Measurements from ENCODE around the gene CCDC92B.
"Not testable (repeated sequence)": the region's sequence is repeated elsewhere in the genome, so short reads cannot be mapped to it uniquely, and the experiment has no call there.

CCDC92B gene

GRCh38 chr17:2688351-2689342 lies 60.8 kb downstream of the CCDC92B start:
- WGBS (ENCODE audit: insufficient coverage, insufficient read length) = no CpG with 5 or more reads among the region's 27 CpGs
- peaks cover 17% of the 10 kb centered on the region for H3K36me3 ChIP-seq (ENCODE audit: control insufficient read depth, insufficient read depth, low read length)
- H3K4me1 ChIP-seq (ENCODE audit: control insufficient read depth, insufficient read depth, low read length) = peaks cover 5% of the 10 kb centered on the region
- H3K4me3 ChIP-seq (ENCODE audit: low read length) = no peak overlapping the region
- no peak for DNase-seq (ENCODE audit: low read depth, low spot score)
- no peak overlapping the region for H3K27ac ChIP-seq (ENCODE audit: low read length)
- no peaks in the 10 kb centered on the region for H3K9me3 ChIP-seq (ENCODE audit: control insufficient read depth, insufficient read depth, low read length)
- H3K27me3 ChIP-seq (ENCODE audit: control insufficient read depth, insufficient read depth, low read length) = no peaks in the 10 kb centered on the region

GRCh38 chr17:2687074-2687418 lies 62.4 kb downstream of the CCDC92B start:
- Histone ChIP-seq H3K9me3 (ENCODE audit: control insufficient read depth, insufficient read depth, low read length) (no peaks in the 10 kb centered on the region), H3K36me3 (ENCODE audit: control insufficient read depth, insufficient read depth, low read length) (peaks cover 12% of the 10 kb centered on the region), H3K27me3 (ENCODE audit: control insufficient read depth, insufficient read depth, low read length) (no peaks in the 10 kb centered on the region), H3K4me1 (ENCODE audit: control insufficient read depth, insufficient read depth, low read length) (peaks cover 2% of the 10 kb centered on the region), H3K4me3 (ENCODE audit: low read length) (no peak overlapping the region), H3K27ac (ENCODE audit: low read length) (no peak overlapping the region)
- whole genome bisulfite sequencing (ENCODE audit: insufficient coverage, insufficient read length) = no CpG with 5 or more reads among the region's 6 CpGs
- no peak for DNase-seq (ENCODE audit: low read depth, low spot score)

- no peaks in the 10 kb centered on the region; the same call in 1 of the 2 replicates for H3K4me1 ChIP-seq (ENCODE audit: control insufficient read depth, insufficient read depth, low read length)
- no peak for DNase-seq (ENCODE audit: low read depth, low spot score)
- no peaks in the 10 kb centered on the region for H3K9me3 ChIP-seq (ENCODE audit: control insufficient read depth, insufficient read depth, low read length)
- H3K36me3 ChIP-seq (ENCODE audit: control insufficient read depth, insufficient read depth, low read length) = peaks cover 9% of the 10 kb centered on the region
- H3K4me3 ChIP-seq (ENCODE audit: low read length) = no peak overlapping the region
- no CpG with 5 or more reads among the region's 15 CpGs for WGBS (ENCODE audit: insufficient coverage, insufficient read length)
- H3K27me3 ChIP-seq (ENCODE audit: control insufficient read depth, insufficient read depth, low read length) = no peaks in the 10 kb centered on the region
- no peak overlapping the region for H3K27ac ChIP-seq (ENCODE audit: low read length)
Observed at GRCh38 chr17:2685696-2686095, 63.8 kb downstream of the CCDC92B start.

GRCh38 chr17:2684549-2684948 lies 64.9 kb downstream of the CCDC92B start:
- H3K9me3 ChIP-seq (ENCODE audit: control insufficient read depth, insufficient read depth, low read length) = no peaks in the 10 kb centered on the region
- no peak overlapping the region for H3K4me3 ChIP-seq (ENCODE audit: low read length)
- DNase-seq (ENCODE audit: low read depth, low spot score) = no peak
- peaks cover 8% of the 10 kb centered on the region; the same call in 1 of the 2 replicates for H3K36me3 ChIP-seq (ENCODE audit: control insufficient read depth, insufficient read depth, low read length)
- H3K27ac ChIP-seq (ENCODE audit: low read length) = no peak overlapping the region
- H3K27me3 ChIP-seq (ENCODE audit: control insufficient read depth, insufficient read depth, low read length) = no peaks in the 10 kb centered on the region
- no CpG with 5 or more reads among the region's 18 CpGs for WGBS (ENCODE audit: insufficient coverage, insufficient read length)
- no peaks in the 10 kb centered on the region; the same call in 1 of the 2 replicates for H3K4me1 ChIP-seq (ENCODE audit: control insufficient read depth, insufficient read depth, low read length)

- Histone ChIP-seq H3K4me3 (ENCODE audit: low read length) (no peak overlapping the region), H3K9me3 (ENCODE audit: control insufficient read depth, insufficient read depth, low read length) (no peaks in the 10 kb centered on the region), H3K27me3 (ENCODE audit: control insufficient read depth, insufficient read depth, low read length) (no peaks in the 10 kb centered on the region), H3K4me1 (ENCODE audit: control insufficient read depth, insufficient read depth, low read length) (no peaks in the 10 kb centered on the region), H3K27ac (ENCODE audit: low read length) (no peak overlapping the region), H3K36me3 (ENCODE audit: control insufficient read depth, insufficient read depth, low read length) (peaks cover 8% of the 10 kb centered on the region; the same call in 1 of the 2 replicates)
- WGBS (ENCODE audit: insufficient coverage, insufficient read length) = no CpG with 5 or more reads among the region's 8 CpGs
- no peak for DNase-seq (ENCODE audit: low read depth, low spot score)
Observed at GRCh38 chr17:2683912-2684311, 65.5 kb downstream of the CCDC92B start.

- no peak for DNase-seq (ENCODE audit: low read depth, low spot score)
- no peaks in the 10 kb centered on the region for H3K9me3 ChIP-seq (ENCODE audit: control insufficient read depth, insufficient read depth, low read length)
- no peak overlapping the region for H3K4me3 ChIP-seq (ENCODE audit: low read length)
- no peak overlapping the region for H3K27ac ChIP-seq (ENCODE audit: low read length)
- H3K27me3 ChIP-seq (ENCODE audit: control insufficient read depth, insufficient read depth, low read length) = no peaks in the 10 kb centered on the region
- no peaks in the 10 kb centered on the region for H3K4me1 ChIP-seq (ENCODE audit: control insufficient read depth, insufficient read depth, low read length)
- no CpG with 5 or more reads among the region's 3 CpGs for WGBS (ENCODE audit: insufficient coverage, insufficient read length)
- peaks cover 8% of the 10 kb centered on the region; the same call in 1 of the 2 replicates for H3K36me3 ChIP-seq (ENCODE audit: control insufficient read depth, insufficient read depth, low read length)
Observed at GRCh38 chr17:2682176-2682938, 67.1 kb downstream of the CCDC92B start.

GRCh38 chr17:2681650-2682049 lies 67.8 kb downstream of the CCDC92B start:
- Histone ChIP-seq H3K27me3 (ENCODE audit: control insufficient read depth, insufficient read depth, low read length) (no peaks in the 10 kb centered on the region), H3K4me3 (ENCODE audit: low read length) (no peak overlapping the region), H3K4me1 (ENCODE audit: control insufficient read depth, insufficient read depth, low read length) (no peaks in the 10 kb centered on the region), H3K36me3 (ENCODE audit: control insufficient read depth, insufficient read depth, low read length) (peaks cover 8% of the 10 kb centered on the region; the same call in 1 of the 2 replicates), H3K9me3 (ENCODE audit: control insufficient read depth, insufficient read depth, low read length) (no peaks in the 10 kb centered on the region), H3K27ac (ENCODE audit: low read length) (no peak overlapping the region)
- no peak for DNase-seq (ENCODE audit: low read depth, low spot score)
- WGBS (ENCODE audit: insufficient coverage, insufficient read length) = no CpG with 5 or more reads among the region's 7 CpGs

GRCh38 chr17:2680961-2681360 lies 68.5 kb downstream of the CCDC92B start:
- H3K36me3 ChIP-seq (ENCODE audit: control insufficient read depth, insufficient read depth, low read length) = peaks cover 8% of the 10 kb centered on the region; the same call in 1 of the 2 replicates
- no peak overlapping the region for H3K4me3 ChIP-seq (ENCODE audit: low read length)
- no peaks in the 10 kb centered on the region for H3K9me3 ChIP-seq (ENCODE audit: control insufficient read depth, insufficient read depth, low read length)
- H3K27ac ChIP-seq (ENCODE audit: low read length) = no peak overlapping the region
- H3K27me3 ChIP-seq (ENCODE audit: control insufficient read depth, insufficient read depth, low read length) = no peaks in the 10 kb centered on the region
- no peak for DNase-seq (ENCODE audit: low read depth, low spot score)
- WGBS (ENCODE audit: insufficient coverage, insufficient read length) = no CpG with 5 or more reads among the region's 2 CpGs
- H3K4me1 ChIP-seq (ENCODE audit: control insufficient read depth, insufficient read depth, low read length) = no peaks in the 10 kb centered on the region

- no CpG with 5 or more reads among the region's 1 CpG for WGBS (ENCODE audit: insufficient coverage, insufficient read length)
- not testable (repeated sequence) for H3K4me1 ChIP-seq (ENCODE audit: control insufficient read depth, insufficient read depth, low read length)
Observed at GRCh38 chr17:2679247-2679646, 70.2 kb downstream of the CCDC92B start.

More at GRCh38 chr17:2679247-2679646, 70.2 kb downstream of the CCDC92B start:
- H3K36me3 ChIP-seq (ENCODE audit: control insufficient read depth, insufficient read depth, low read length); H3K4me3 ChIP-seq (ENCODE audit: low read length); H3K27ac ChIP-seq (ENCODE audit: low read length); H3K9me3 ChIP-seq (ENCODE audit: control insufficient read depth, insufficient read depth, low read length); H3K27me3 ChIP-seq (ENCODE audit: control insufficient read depth, insufficient read depth, low read length); DNase-seq (ENCODE audit: low read depth, low spot score): not testable (repeated sequence)

Measured in iPS DF 6.9 (cell line).